H1 (cell line): ENCODE data around the gene MAP2K5. TPM values are rescaled to one million over a fixed set of nuclear protein-coding genes. Genes with fewer than 3 reads are reported as not detected.

ENCODE experiments used
- polyA plus RNA-seq, 7 experiments: library from polyadenylated mRNA; depleted of rRNA in 3 of 7; stranded (reverse) in 5 of 7; unstranded in 2 of 7; fragments of >200 nt in 5 of 7; fragments of 200-250 nt in 2 of 7; gene quantifications; 1 replicate in 5 of 7; 2 replicates in 1 of 7; 4 replicates in 1 of 7; pipeline versions ENCODE4 v1.2.1 to v1.2.3, GENCODE V29; 2011 to 2013; ENCODE audit warnings: missing spikeins in 2 of 7, mixed read lengths in 2 of 7
- small RNA-seq: library from polyadenylated mRNA; stranded (forward); fragments of <200 nt; extraction: miRNeasy Mini kit (QIAGEN cat#:217004); gene quantifications from one replicate; pipeline ENCODE3, GENCODE V24; 2013; ENCODE audit not compliant: insufficient read depth
- total RNA-seq: library from RNA; stranded (reverse); fragmentation: NEBNext Ultra II Directional; extraction: Animal tissue kit (Norgen Biotek cat#: 25700); gene quantifications from 2 replicates; pipeline ENCODE4 v1.2.1, GENCODE V29; 2021

Gene MAP2K5
- total and polyA plus RNA-seq, 2 of the 8 experiments (the other 6 are each of a cell fraction or from before 2014, with no cell fraction given): 4.4 to 15.8 TPM

Small RNA genes lying within 50 kb of the gene (small RNA-seq; reads per million reads assigned to genes)
- gene RNU6-1: not detected

Other genes starting within 250 kb of the MAP2K5 start
- 2.0 and 3.0 TPM in 2 replicates for gene C15orf61, start 21.6 kb upstream of the MAP2K5 start, total RNA-seq
- gene C15orf61, start 21.6 kb upstream of the MAP2K5 start, polyA plus RNA-seq (2011; rRNA removed): 1.7 and 2.1 TPM in 2 replicates